ENCODE measurements around the gene NEDD4L. TPM values are rescaled to one million over a fixed set of nuclear protein-coding genes. Genes with fewer than 3 reads are reported as not detected.

NEDD4L gene
- total and polyA plus RNA-seq, 3 donors from 2014 or later = 14.3 to 43.1 (median 42.7) TPM

DNA sequence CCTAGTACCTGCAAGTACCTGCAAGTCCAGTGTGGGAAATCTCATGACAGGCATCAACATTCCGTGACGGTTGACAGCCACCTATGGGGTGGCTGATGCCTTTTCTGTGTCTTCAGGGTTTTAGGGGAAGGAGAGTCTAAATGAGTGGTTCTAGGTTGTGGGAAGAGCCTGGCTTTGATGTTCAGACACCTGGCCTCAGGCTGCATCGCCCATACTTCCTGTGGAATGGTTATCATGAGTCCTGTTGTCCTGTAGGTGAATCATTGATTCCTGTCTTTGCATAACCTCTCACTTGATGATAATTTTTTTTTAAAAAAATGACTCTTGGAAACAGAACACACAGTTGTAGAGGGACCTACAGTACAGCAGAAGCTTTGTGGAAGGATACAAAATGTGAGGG lies 108.9 kb downstream of the NEDD4L start:
- no peaks in the 10 kb centered on the region for H3K36me3 ChIP-seq (ENCODE audit: low read depth, missing control alignments)
- H3K4me3 ChIP-seq = no peak overlapping the region
- intact Hi-C loops (cut with DNase I; ENCODE audit: low total_unique reads) = no loop called here
- TF ChIP-seq POLR2A (IDR thresholded peaks at IDR 0.05) = no peak
- no peak for DNase-seq
- H3K27ac ChIP-seq = no peak overlapping the region
- H3K9me3 ChIP-seq = no peaks in the 10 kb centered on the region
- WGBS, 2 donors = 96 to 100% methylated on average over 3 of the region's 3 CpGs
- no peaks in the 10 kb centered on the region for H3K4me1 ChIP-seq
- H3K27me3 ChIP-seq = no peaks in the 10 kb centered on the region

DNA sequence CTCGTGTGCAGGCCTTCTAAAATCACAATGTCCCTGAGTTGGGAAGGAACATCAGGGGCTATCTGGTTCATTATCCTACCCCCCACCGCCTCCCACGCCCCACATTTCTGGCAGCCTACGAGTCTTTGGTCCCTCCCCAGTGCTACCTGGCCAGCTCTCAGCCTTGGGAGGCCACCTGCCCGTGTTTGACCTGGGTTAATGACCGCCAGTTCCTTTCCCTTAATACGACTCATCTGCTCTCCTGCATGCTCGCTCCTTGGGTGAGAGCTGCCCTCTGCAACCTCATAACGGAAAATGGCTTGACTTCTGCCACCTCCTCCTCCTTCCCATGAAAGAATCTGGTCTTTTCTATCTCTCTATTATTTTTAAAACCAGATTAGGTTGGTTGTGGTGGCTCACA lies 112.5 kb downstream of the NEDD4L start:
- intact Hi-C loops (cut with DNase I; ENCODE audit: low total_unique reads) = no loop called here

DNA sequence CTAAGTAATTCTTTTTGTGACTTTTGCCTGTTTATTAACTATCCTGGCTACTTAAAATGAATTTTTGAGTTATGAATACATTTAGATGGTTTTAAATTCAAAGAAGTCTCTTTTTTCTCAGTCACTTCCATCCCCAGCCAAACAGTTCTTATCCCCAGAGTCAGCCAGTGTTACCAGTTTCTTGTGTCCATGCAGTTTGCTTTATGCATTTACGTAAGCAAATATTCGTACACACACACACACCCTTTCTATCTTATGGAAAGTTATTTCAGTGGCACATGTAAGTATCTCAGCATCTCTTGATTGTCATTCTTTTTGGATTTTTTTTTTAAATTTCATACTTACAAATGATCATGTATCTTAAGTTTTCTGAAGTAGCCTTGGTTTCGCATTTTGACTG lies 113.2 kb downstream of the NEDD4L start:
- no peaks in the 10 kb centered on the region for H3K4me1 ChIP-seq
- WGBS, 2 donors = 96 to 97% methylated on average over 3 of the region's 3 CpGs
- intact Hi-C loops (cut with DNase I; ENCODE audit: low total_unique reads) = no loop called here
- no peaks in the 10 kb centered on the region for H3K9me3 ChIP-seq
- DNase-seq = no peak
- H3K27me3 ChIP-seq = no peaks in the 10 kb centered on the region
- no peaks in the 10 kb centered on the region for H3K36me3 ChIP-seq (ENCODE audit: low read depth, missing control alignments)
- no peak overlapping the region for H3K27ac ChIP-seq
- H3K4me3 ChIP-seq = no peak overlapping the region
- TF ChIP-seq, protein P1, sequence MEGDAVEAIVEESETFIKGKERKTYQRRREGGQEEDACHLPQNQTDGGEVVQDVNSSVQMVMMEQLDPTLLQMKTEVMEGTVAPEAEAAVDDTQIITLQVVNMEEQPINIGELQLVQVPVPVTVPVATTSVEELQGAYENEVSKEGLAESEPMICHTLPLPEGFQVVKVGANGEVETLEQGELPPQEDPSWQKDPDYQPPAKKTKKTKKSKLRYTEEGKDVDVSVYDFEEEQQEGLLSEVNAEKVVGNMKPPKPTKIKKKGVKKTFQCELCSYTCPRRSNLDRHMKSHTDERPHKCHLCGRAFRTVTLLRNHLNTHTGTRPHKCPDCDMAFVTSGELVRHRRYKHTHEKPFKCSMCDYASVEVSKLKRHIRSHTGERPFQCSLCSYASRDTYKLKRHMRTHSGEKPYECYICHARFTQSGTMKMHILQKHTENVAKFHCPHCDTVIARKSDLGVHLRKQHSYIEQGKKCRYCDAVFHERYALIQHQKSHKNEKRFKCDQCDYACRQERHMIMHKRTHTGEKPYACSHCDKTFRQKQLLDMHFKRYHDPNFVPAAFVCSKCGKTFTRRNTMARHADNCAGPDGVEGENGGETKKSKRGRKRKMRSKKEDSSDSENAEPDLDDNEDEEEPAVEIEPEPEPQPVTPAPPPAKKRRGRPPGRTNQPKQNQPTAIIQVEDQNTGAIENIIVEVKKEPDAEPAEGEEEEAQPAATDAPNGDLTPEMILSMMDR (IDR thresholded peaks at IDR 0.05) = no peak
- TF ChIP-seq POLR2A (IDR thresholded peaks at IDR 0.05) = no peak

More for the DNA sequence above, 112.5 kb downstream of the NEDD4L start:
- no peak for DNase-seq
- 82 to 85% methylated on average over 9 of the region's 9 CpGs for WGBS, 2 donors
- Histone ChIP-seq H3K27ac (no peak overlapping the region), H3K4me3 (no peak overlapping the region), H3K4me1 (no peaks in the 10 kb centered on the region), H3K27me3 (no peaks in the 10 kb centered on the region), H3K9me3 (no peaks in the 10 kb centered on the region), H3K36me3 (ENCODE audit: low read depth, missing control alignments) (no peaks in the 10 kb centered on the region)
- TF ChIP-seq, protein P1 (IDR thresholded peaks at IDR 0.05) = no peak
- TF ChIP-seq POLR2A (IDR thresholded peaks at IDR 0.05) = no peak

DNA sequence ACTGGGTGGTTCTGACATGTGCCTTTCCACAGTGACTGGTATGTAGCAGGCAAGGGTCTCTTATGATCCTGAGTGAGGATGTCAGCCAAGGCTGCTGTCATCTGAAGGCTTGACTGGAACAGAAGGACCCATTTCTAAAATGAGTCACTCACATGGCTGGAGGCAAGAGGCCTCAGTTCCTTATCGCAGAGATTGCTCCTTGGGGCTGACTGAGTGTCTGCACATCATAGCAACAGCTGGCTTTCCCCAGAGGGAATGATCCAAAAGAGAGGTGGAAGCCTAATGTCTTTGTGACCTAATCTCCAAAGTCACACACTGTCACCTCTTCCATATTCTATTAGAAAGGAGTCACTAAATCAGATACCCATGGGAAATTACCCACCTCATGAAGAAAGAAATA lies 114.0 kb downstream of the NEDD4L start:
- 100% methylated on average over 1 of the region's 1 CpG for WGBS, 2 donors
- no peak for TF ChIP-seq POLR2A (IDR thresholded peaks at IDR 0.05)
- TF ChIP-seq, protein P1 (IDR thresholded peaks at IDR 0.05) = no peak

DNA sequence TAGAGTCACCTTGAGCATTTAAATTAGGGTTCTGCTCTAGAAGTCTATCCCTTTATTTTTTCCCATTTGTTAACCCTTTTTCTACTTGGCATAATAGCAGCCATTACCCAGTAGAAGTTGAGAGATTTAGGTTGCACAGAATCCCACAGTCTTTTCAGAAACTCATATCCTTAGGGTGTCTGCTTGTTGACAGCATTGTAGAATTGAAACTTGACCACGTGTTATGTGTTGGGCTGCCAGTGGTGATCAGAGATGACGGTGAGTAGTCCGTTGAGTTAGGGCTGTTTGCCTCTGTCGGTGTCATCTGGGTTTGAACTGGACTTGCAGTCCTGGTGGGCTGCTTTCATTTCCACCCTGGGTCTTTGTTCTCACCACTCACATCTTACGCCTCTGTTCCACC lies 114.4 kb downstream of the NEDD4L start:
- H3K9me3 ChIP-seq = no peaks in the 10 kb centered on the region
- DNase-seq = no peak
- no peaks in the 10 kb centered on the region for H3K4me1 ChIP-seq
- H3K4me3 ChIP-seq = no peak overlapping the region
- intact Hi-C loops (cut with DNase I; ENCODE audit: low total_unique reads) = no loop called here
- TF ChIP-seq, protein P1 (IDR thresholded peaks at IDR 0.05) = no peak
- no peak for TF ChIP-seq POLR2A (IDR thresholded peaks at IDR 0.05)
- 95 to 96% methylated on average over 5 of the region's 5 CpGs for WGBS, 2 donors
- no peaks in the 10 kb centered on the region for H3K36me3 ChIP-seq (ENCODE audit: low read depth, missing control alignments)
- H3K27ac ChIP-seq = no peak overlapping the region
- H3K27me3 ChIP-seq = no peaks in the 10 kb centered on the region

More for the DNA sequence above, 114.0 kb downstream of the NEDD4L start:
- no peak for DNase-seq
- no peaks in the 10 kb centered on the region for H3K9me3 ChIP-seq
- intact Hi-C loops (cut with DNase I; ENCODE audit: low total_unique reads) = no loop called here
- H3K27ac ChIP-seq = no peak overlapping the region
- no peaks in the 10 kb centered on the region for H3K27me3 ChIP-seq
- no peak overlapping the region for H3K4me3 ChIP-seq
- H3K36me3 ChIP-seq (ENCODE audit: low read depth, missing control alignments) = no peaks in the 10 kb centered on the region
- H3K4me1 ChIP-seq = no peaks in the 10 kb centered on the region

Measured in testis (tissue), 3 donors.